HuH-7.5 (cell line): ENCODE results near the gene OS9.
"Not testable (repeated sequence)": the region's sequence is repeated elsewhere in the genome, so short reads cannot be mapped to it uniquely, and the experiment has no call there.

Experiments
- DNase-seq: peaks from one replicate; pipeline ENCODE4 v3.0.0; 2011; ENCODE audit warnings: low spot score

The OS9 gene

GRCh38 chr12:57693659-57694458 is at the start of gene OS9:
Gene OS9 (plus strand): TSS chr12:57694132. CDS start chr12:57694162, 30 bp downstream.
- DNase-seq = peak; percentile 90

- DNase-seq = not testable (repeated sequence)
These were observed 47.8 kb upstream of the OS9 start for GRCh38 chr12:57645990-57646658.

GRCh38 chr12:57646659-57647049 is 47.3 kb upstream of the OS9 start:
- not testable (repeated sequence) for DNase-seq

- no peak for DNase-seq
These were observed 39.9 kb upstream of the OS9 start for GRCh38 chr12:57654042-57654441.

- DNase-seq = no peak
These were observed 38.2 kb upstream of the OS9 start for GRCh38 chr12:57655541-57656240.

GRCh38 chr12:57656408-57656807 is 37.5 kb upstream of the OS9 start:
- not testable (repeated sequence) for DNase-seq

GRCh38 chr12:57657744-57658143 is 36.2 kb upstream of the OS9 start:
- DNase-seq = no peak

- DNase-seq = no peak
These were observed 35.0 kb upstream of the OS9 start for GRCh38 chr12:57658890-57659289.

- no peak for DNase-seq
These were observed 32.6 kb upstream of the OS9 start for GRCh38 chr12:57661376-57661775.

- DNase-seq = not testable (repeated sequence)
These were observed 28.7 kb upstream of the OS9 start for GRCh38 chr12:57665066-57665820.

- DNase-seq = no peak
These were observed 27.0 kb upstream of the OS9 start for GRCh38 chr12:57666897-57667296.

- not testable (repeated sequence) for DNase-seq
These were observed 24.2 kb upstream of the OS9 start for GRCh38 chr12:57669691-57670090.

GRCh38 chr12:57671811-57672210 is 22.1 kb upstream of the OS9 start:
- not testable (repeated sequence) for DNase-seq

GRCh38 chr12:57672801-57673200 is 21.1 kb upstream of the OS9 start:
- no peak for DNase-seq

- no peak for DNase-seq
These were observed 19.2 kb upstream of the OS9 start for GRCh38 chr12:57674691-57675090.

GRCh38 chr12:57677947-57678346 is 16.0 kb upstream of the OS9 start:
- DNase-seq = not testable (repeated sequence)

GRCh38 chr12:57679697-57680096 is 14.2 kb upstream of the OS9 start:
- no peak for DNase-seq

- DNase-seq = no peak
These were observed 6.1 kb upstream of the OS9 start for GRCh38 chr12:57687862-57688261.

- no peak for DNase-seq
These were observed 5.0 kb upstream of the OS9 start for GRCh38 chr12:57688931-57689330.

GRCh38 chr12:57692500-57692899 is 1.4 kb upstream of the OS9 start:
- no peak for DNase-seq

GRCh38 chr12:57693317-57693658 is 644 bp upstream of the OS9 start:
- DNase-seq = no peak

- no peak for DNase-seq
These were observed 607 bp downstream of the OS9 start for GRCh38 chr12:57694459-57695019.
